Nucleus accumbens (tissue), 56 donors: ENCODE results near the gene CCL1.

ENCODE experiments used
- DNase-seq, 56 donors: peaks; one replicate each; lab custom pipeline; 2025; lab: John Stamatoyannopoulos, UW

CCL1 gene

DNA sequence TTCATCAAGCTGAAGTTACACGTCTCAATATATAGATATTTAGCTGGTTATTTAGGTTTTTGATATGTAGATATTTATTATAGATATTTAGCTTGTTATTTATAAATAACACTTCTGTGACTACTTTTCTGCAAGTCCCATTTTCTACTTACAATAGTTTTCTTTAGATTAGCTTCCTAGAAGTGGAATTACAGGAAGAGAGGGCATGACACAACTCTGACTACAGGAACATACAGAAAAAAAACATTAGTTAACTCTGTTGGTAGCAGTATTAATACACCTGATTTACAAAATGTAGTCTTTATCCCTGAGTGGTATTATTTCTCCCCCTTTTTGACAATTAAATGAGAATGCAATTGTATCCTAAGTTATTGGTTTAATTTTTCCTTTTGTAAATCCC, 21.2 kb upstream of the CCL1 start:
- DNase-seq: no peak

DNA sequence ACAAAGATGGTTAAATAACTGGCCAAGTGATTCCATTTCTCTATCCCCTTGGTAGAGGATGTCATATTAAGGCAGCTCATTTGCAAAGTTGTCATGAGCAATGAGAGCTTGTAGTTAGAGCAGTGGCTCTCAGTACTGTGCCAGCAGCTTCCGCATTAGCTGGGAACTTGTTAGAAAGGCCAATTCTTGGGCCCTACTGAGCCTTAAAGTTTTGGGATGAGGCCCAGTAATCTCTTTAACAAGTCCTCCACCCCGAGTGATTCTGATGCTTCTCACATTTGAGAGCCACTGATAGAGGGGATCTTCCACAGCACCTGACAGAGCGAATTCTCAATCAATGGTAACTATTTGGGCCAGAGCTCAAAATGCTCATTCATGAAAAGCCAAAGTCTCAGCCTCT, 20.2 kb upstream of the CCL1 start:
- peak in 1 of 56 donors; percentile 5 for DNase-seq

DNA sequence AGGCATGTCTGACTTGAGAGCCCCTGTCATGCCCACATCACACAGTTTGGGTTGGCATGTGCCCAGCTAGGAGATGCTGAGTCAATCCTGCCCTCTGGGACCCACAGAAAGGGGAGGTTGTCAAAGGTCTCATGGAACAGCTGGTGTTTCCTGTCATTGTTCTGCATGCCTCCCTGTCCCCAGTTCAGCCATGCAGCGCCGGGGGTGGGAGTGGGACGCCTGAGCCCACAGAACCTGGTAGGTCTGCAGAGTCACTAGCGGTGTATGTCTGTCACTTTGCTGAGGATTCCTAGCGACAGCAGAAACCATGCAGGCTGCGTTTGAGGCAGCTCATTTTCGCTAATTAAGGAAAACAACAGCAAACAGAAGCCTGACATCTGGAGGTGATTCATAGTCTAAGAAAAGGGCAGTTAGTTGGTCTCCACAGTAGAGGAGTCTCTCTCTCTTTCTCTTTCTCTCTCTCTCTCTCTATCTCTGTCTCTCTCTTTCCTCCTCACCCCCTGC, 19.6 kb upstream of the CCL1 start:
- DNase-seq: no peak

DNA sequence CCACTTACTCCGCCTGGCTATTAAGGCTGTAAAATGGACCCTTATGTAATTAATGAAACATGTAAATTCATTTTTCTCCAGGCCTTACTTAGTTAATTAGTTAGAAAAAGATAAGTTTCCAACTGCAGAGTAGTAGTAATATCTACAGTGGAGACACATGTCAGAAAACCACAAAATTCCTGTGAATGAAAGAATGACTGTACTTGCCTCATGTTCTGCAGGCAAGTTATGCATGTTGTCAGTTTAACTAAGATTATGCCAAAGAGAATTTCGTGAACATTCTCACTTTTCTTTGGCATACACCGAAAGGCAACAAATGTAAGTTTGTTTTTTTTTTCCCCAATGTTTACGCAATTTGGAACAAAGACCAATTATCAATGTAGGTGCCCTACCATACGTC, 16.8 kb upstream of the CCL1 start:
- no peak for DNase-seq

DNA sequence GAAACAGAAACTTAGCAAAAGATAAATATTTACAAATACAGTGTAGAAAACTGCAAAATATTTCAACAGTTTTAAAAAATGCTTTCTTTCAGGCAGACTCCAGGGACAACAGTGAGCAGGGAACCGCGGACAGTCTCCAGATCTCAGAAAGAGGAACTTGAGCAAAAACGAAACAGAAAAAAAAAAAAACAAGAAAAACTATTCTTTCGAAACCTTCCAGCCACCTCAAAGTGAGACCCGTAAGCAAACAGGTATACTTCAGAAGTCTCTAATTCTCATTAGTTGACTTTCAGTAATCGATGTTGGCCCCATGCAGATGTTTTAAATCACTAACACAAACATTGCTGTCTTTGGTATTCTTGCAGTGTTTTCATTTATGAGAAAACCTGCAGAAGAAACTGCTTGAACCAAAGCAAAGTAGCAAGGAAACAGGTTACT, 15.7 kb upstream of the CCL1 start:
- no peak for DNase-seq

DNA sequence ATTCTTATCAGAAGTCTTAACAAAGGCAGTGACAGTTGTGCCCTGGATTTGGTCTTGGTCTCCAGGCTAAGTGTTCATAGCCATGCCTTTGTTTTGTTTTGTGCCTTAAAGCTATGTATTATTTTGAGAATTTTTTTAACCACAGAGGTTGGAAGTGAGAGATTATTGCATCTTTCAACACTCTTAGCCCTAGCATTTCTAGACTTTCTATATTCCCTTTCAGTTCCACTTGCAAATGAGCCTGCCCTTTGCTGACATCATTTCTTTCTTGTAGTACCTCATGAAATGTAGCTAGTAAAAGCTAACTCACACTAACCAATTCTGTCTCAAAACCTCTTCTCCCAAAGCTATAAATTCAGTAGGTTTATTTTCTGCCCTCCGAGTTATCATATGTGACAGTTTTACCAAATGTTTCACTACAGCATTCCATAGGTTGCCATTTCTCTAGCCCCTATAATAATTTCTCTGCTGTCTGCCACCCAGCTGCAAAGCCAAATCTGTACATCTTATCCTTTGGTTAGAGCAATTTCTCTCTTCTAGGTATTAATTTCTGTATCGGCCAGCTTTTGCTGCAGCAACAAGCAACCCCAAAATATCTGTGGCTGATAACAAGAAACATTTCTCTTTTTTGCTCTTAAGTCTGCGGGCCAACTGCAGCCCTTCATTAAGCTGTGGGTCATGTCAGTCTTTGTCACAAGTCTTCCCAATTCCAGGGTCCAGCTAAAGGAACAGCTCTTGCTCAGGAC, 14.2 kb upstream of the CCL1 start:
- no peak for DNase-seq

DNA sequence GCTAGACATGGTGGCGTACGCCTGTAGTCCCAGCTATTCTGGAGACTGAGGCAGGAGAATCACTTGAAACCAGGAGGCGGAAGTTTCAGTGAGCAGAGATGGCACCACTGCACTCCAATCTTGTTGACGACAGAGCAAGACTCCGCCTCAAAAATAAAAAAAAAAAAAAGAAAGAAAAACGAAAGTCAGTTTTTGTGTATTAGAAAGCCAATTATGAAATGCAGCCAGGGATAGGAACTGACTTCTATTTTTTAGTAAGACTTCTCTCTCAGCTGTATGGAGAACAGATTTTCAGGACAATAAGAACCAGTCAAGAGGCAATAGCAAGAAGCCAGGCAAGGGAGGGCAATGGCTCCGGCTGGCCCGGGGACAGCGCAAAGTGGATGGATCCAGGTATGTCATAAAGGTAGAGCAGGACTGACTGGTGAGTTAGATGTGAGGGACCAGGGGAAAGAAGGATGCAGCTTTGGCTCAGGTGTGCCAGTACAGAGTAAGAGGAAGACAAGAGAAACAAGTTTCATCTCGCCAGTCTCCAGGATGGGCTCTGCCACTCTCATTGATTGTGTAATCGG, 12.5 kb upstream of the CCL1 start:
- DNase-seq: no peak

DNA sequence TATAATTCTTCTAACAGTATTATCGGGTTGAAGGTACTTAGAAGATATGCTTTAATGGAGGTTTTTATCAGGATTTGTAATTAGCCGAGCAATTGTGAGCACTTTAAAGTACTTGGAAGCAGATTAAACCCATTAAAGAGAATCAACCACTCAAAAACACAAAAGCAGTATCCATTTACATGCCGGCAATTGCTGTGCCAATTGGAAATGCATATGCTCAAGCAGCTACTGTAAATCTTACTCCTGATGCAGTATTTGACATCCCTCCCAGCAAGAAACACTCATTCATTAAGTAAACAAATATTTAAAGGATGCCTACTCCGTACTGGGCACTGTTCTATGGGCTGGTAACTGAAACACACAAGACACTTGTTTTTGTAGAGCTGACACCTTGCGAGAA, 11.4 kb upstream of the CCL1 start:
- DNase-seq: no peak

DNA sequence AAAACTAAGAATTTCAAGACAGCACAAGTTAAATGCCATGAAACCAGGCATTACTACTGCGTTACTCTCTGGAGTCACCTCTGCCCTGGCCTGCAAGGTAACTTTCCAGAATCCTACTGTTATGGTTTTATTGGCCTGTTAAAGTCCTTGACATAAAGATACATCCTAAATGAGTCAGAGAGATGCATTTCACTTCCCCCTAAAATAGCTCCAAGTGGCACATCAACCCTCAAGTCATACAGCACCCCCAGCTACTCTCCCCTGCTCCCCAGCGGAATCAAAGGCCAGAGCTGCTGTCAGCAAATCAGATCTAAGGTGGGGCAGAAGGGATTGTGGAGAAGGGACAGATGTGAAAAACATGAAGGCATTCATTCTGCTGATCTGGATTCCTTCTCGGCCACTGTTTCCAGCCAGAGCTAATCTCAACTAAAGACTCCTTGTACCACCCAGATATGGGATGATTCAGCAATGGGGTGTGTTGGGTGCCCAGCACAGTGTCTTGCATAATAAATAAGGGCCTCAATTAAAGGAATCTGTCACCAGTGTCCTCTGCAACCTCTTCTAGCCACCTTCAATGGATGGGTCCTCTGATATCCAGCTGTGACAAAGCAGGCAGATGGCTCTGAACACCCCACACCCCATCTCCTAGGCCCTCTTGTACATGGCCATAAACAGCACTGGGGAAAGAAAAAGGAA, 8.5 kb upstream of the CCL1 start:
- no peak for DNase-seq

DNA sequence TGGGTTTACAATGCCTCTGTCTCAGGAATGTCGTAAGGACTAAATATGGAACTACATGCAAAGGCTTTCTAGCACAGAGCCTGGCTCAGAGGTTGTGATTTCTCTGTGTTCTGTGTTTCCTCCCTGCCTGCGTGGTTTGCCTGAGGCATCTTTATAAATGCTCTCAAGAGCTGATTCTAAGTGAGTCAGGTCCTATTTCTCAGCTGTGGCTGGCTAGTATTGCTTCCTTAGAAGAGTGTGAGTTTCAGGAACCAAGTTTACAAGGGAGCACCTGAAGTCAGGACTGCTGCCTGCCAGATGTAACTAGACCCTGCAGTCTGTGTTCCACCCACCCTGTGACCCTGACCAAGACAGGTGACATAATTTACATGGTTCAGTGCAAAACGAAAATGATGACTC, 8.0 kb upstream of the CCL1 start:
- DNase-seq: peak in 9 of 56 donors; percentile 17 to 64 (median 32)

DNA sequence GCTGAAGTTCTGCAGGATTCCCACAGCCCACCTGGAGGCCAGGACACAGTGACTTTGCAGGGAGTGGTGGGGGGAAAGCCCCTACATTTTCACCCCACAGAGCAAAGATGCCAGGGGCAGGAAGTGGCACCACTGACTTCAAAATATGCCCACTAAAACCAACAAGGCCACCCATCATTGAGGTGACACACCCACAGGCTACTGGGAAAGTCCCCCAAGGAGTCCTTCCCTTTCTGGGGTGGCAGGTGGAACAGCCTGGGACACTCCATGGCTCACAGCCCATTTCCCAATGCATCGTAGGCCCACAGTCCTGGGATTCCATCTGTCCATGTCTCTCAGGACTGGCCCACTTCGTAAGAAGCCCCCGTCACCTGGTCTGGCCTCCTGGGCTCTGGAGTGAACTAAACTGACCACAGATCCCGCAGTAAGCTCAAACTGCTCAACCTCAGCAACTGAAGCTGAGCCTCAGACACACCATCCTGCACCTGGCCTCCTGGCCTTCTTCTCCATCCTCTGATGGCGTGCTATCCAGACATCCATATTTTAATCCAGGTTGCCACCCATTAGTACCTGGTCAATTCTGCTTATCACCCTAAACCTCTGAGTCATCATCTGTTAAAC, 7.5 kb upstream of the CCL1 start:
- no peak for DNase-seq

DNA sequence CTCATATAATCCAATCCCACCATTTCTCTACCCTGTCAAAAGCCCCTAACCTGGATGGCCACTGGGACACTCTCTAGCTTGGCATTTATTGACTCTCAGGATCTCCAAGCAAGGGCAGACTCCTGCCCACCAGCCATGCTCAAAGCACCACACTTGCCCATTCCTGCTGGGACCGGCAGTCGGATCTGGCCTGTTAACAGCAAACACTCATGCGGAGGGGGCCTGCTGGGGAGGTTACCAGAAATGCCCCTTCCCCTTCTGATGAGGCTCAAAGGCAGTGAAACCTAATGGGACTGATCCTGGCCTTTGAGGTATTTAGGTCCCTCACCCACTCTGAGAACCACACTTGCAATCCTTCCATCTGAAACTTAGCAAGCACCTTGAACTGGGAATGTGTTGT, 6.5 kb upstream of the CCL1 start:
- DNase-seq: no peak

DNA sequence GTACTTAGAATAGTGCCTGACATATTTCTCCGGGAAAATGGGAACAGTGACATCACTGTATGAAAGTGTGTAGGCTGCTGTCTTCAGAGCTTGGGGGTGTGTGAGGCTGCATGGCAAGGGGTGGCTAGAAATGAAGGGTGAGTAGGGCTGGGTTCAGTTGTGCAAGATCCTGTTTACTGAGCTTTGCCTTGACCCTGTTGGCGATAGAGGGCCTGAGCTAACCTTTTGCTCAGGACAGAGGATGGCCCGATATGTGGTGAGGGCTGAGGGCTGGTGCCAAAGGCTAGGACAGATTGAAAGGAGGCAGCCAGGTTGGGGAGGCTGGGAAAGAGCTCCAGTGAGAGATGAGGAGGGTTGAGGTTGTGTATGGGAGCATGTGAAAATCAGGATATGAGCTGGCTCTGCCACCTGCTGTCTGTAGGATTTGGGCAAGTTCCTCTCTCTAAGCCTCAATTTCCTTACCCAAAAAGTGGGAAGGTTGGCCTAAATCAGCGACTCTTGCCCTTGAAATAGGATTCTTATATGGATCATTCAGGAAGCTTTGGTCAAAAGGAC, 6.0 kb upstream of the CCL1 start:
- peak in 6 of 56 donors; percentile 5 to 36 (median 14) for DNase-seq

DNA sequence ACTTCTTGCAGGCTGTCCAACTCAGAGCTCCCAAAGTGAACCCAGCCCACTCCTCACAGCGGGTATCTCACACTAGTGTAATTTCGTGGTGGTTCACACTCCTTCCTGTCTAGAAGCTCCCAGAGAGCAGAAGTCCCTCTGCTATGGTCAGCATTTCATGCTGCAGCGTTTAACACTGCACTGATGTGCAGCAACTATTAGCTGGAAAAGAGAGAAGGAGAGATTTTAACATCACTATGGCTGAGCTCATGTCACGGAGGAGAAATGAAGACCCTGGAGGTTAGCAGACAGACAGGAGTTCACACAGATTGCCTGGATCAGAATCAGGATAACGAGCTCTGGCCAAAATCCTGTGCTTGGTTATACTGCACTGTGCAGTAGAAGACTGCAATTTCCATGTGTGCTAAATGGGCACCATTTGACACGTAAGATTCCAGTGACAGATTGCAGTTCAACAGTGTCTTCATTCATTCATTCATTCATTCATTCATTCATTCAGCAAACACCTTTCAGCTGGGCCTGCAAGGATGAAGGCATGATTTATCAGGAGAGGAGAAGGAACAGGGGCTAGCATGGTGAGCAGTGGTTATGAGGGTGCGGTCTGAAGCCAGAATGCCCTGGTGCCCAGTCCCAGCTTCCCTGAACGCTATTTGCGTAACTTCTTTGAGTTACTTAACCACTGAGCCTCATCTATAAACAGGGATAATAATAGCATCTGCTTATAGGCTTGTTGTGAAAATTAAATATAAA, 5.3 kb upstream of the CCL1 start:
- no peak for DNase-seq

DNA sequence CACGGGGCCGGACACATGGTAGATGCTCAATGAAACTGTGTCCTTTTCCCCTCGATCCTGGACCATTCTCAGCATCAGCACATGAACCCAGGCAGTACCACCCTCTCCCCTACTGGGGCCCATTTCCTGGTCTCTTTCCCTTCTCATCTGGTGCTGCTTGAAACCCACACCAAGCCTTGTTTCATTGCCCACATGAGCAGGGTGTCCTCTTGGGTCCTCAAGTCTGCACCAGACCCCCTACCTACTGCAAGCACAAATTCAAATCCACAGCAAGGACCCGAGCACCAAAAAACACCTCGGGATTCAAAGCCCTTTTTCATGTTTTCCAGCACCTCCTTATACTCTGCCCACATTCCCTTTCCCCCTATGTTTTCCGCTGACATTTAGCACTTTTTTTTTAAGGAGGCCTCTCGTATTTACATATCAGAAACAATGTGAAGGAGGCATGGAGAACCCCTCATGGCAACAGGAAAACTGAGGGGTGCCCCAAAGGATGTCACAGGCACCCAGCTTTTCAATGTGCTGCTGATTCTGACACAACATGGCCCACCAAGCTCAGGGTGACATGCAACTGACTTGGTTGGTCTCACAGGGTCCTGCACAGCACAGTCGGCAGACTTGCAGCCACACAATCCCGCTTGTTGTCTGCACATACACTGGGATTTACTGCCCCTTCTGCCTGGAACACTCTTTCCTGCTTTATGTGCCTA, 4.6 kb upstream of the CCL1 start:
- no peak for DNase-seq

DNA sequence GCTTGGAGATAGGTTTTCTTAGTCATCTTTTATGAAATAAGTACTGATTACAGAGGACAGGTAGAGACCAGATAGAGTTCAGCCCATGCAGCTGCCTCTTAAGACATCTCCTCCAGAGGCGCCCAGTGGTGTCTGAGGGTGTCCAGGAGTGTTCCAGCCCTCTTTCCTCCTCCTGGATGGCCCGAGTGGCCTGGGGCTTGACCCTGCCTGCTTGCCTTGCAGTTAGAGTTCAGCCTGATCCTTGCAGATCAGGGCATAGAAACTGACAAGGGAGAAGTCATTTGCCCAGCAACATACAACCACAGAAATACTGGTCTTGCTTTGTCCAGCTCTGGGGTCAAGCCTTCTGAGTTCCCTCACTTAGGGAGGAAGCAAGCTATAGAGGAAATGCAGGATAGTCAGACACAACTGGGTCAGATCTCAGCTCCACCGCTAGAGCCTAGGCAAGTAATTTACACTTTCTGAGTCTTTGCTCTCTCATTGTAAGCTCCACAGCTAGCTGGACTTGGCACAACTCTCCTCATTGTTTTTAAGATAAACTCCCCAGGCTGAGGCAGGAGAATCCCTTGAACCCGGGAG, 3.6 kb upstream of the CCL1 start:
- DNase-seq: peak in 1 of 56 donors; percentile 9

DNA sequence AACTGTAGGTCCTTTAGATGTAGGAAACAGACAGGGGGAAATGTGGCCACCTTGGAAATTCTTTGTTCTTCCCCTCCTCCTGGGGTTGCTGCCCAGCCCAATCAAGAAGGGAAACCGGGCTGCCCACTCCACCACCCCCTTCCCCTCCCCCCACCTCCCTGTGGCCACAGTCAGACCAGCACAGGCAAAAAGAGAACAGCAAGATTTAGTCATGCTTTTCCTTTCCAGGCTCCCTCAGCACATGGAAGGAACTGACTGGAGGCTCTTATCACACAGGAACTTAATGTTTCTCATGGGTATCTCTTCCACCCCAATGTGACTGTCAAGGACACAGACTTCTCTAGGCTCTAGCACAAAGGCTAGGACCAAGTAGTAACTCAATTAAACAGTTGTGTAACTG, 3.0 kb upstream of the CCL1 start:
- no peak for DNase-seq

DNA sequence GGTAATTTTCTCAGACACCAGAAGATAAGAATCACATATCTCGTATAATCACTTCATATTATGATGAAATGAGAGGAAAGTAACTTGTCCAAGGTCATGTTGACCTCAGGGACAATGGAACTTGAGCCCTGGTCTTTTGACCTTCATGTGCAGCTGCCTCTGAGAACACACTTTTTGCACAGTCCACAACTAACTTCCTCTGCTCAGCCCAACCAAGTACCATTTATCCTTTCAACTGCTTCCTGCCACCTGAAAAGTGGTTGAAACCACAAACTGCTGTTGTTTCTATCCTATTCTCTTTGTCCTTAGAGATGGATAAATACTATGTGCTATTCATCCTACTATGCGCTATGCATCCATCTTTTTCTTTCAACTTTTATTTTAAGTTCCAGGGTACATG, 2.3 kb upstream of the CCL1 start:
- no peak for DNase-seq

DNA sequence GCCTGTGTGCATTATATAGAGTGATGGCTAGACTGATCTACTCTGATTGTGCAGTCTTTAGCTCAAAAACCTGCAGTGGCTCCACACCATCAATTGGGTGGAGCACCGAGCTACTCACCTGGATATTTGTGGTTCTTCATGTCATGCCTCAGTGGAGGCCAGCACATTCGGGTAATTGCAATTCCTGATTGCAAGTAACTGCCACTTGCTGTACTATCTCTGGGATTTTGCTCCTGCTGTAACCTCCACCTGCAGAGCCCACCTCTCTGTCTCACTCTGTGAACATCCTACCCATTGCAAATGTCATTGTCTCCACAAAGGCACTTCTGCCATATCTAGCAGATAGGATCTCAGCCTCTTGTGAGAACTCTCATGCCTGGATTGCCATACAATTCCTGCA, 1.7 kb upstream of the CCL1 start:
- DNase-seq: no peak
